Esophagus squamous epithelium (tissue), 4 donors: Measurements from ENCODE around the gene AP2M1.

Source experiments
- CTCF ChIP-seq, 6 experiments: fragments of 450-650 bp in 4 of 6; fragments of 200-600 bp in 2 of 6; sonication (generic) in 2 of 6; IDR thresholded peaks; one replicate each; pipeline ENCODE4 v1.5.1; 2016 to 2019; ENCODE audit warnings: antibody characterized with exemption in 6 of 6, mild to moderate bottlenecking in 4 of 6, moderate library complexity in 4 of 6
- POLR2A ChIP-seq, 4 donors: fragments of 450-650 bp; IDR thresholded peaks; one replicate each; pipeline ENCODE4 v1.6.1; 2017; ENCODE audit warnings: antibody characterized with exemption in 4 of 4, mild to moderate bottlenecking in 4 of 4, moderate library complexity in 3 of 4

GRCh38 chr3:184142199-184142598 is 32.5 kb upstream of the AP2M1 start:
- TF ChIP-seq CTCF (IDR thresholded peaks at IDR 0.05) (no peak), POLR2A (IDR thresholded peaks at IDR 0.05) (no peak)
